Activated naive CD4-positive, alpha-beta T cell treated with anti-CD3 and anti-CD28 coated beads for 36 hours (primary cell): ENCODE measurements around the gene RPLP1. TPM values are rescaled to one million over a fixed set of nuclear protein-coding genes. Genes with fewer than 3 reads are reported as not detected.

Experiments
- CTCF ChIA-PET: fragments of 350-600 bp; sonication (Branson Sonifier 250); formaldehyde crosslinking; loops from one replicate; lab custom pipeline; 2021; ENCODE audit warnings: antibody characterized with exemption; lab: Charles Lee
- DNase-seq: peaks from one replicate; pipeline ENCODE4 v3.0.0-alpha.2; 2020
- H3K27ac Mint-ChIP-seq: one replicate; pipeline ENCODE4 v1.8.0; 2021; ENCODE audit warnings: mild to moderate bottlenecking, mixed read lengths
- H3K27me3 Mint-ChIP-seq: one replicate; pipeline ENCODE4 v1.8.0; 2021; ENCODE audit warnings: low read depth, mixed read lengths
- H3K36me3 Mint-ChIP-seq: one replicate; pipeline ENCODE4 v1.8.0; 2021; ENCODE audit warnings: low read depth, mixed read lengths
- H3K4me1 Mint-ChIP-seq: one replicate; pipeline ENCODE4 v1.8.0; 2021; ENCODE audit warnings: low read depth, mixed read lengths
- H3K4me3 Mint-ChIP-seq: one replicate; pipeline ENCODE4 v1.8.0; 2021; ENCODE audit warnings: mild to moderate bottlenecking, moderate library complexity, mixed read lengths
- H3K9me3 Mint-ChIP-seq: one replicate; pipeline ENCODE4 v1.8.0; 2021; ENCODE audit warnings: mixed read lengths
- intact Hi-C: fragments of 100-400 bp; cut with micrococcal nuclease; formaldehyde crosslinking; loops from one replicate; pipeline ENCODE4 v1.15.1; 2023
- total RNA-seq, 2 experiments: library from RNA; stranded (reverse); gene quantifications; one replicate each; pipeline ENCODE4 v1.2.3, GENCODE V29; 2021

The RPLP1 gene
- total RNA-seq, 2 experiments from 2014 or later = 2,674 to 2,950 TPM

DNA sequence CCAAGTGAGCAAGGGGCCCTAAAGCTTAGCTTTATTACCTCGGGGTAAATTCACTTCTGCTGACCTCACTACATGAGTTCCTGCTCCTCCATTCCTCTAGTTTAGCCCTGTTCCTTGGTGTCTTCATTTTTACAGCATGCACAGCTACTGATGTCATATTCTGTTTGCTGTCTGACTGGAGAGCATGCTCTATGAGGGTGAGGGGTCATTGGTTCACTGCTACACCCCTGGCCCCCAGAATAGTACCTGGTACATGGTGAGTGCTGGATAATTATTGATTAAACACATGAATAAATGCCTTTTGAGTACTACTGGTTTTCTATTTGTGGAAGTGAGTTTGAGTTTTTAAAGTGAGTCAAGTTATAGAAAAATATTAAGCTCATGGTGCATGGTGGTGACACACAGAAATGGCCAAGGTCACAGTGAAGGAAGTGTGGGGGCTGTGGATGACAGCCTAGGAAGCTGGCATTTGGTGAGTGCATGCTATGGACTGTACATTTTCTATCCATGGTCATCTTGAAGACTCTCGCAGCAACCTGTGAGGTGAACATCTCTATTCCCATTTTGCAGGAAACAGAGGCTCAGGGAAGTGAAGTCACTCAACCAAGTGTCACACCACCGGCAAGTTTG lies 34.0 kb downstream of the RPLP1 start:
- Mint-ChIP-seq H3K9me3 (no peaks in the 10 kb centered on the region), H3K27me3 (no peaks in the 10 kb centered on the region), H3K4me1 (no peaks in the 10 kb centered on the region), H3K36me3 (no peaks in the 10 kb centered on the region), H3K4me3 (no peak overlapping the region), H3K27ac (no peak overlapping the region)
- DNase-seq = no peak
- CTCF ChIA-PET = interaction anchor here (0.8 to 1.3 kb wide), 3 partner anchors 8 to 973 kb away, joined by 3 to 6 read pairs (median 4); no protein-coding TSS in a partner anchor
- intact Hi-C loops = no loop called here

- intact Hi-C loops = no loop called here
- no peaks in the 10 kb centered on the region for H3K36me3 Mint-ChIP-seq
- peaks cover 2% of the 10 kb centered on the region for H3K9me3 Mint-ChIP-seq
- no peaks in the 10 kb centered on the region for H3K4me1 Mint-ChIP-seq
- H3K27me3 Mint-ChIP-seq = no peaks in the 10 kb centered on the region
- CTCF ChIA-PET = no interaction called here
- no peak overlapping the region for H3K27ac Mint-ChIP-seq
- H3K4me3 Mint-ChIP-seq = no peak overlapping the region
- DNase-seq = no peak
Observed at GRCh38 chr15:69489073-69489571, 36.5 kb downstream of the RPLP1 start.

DNA sequence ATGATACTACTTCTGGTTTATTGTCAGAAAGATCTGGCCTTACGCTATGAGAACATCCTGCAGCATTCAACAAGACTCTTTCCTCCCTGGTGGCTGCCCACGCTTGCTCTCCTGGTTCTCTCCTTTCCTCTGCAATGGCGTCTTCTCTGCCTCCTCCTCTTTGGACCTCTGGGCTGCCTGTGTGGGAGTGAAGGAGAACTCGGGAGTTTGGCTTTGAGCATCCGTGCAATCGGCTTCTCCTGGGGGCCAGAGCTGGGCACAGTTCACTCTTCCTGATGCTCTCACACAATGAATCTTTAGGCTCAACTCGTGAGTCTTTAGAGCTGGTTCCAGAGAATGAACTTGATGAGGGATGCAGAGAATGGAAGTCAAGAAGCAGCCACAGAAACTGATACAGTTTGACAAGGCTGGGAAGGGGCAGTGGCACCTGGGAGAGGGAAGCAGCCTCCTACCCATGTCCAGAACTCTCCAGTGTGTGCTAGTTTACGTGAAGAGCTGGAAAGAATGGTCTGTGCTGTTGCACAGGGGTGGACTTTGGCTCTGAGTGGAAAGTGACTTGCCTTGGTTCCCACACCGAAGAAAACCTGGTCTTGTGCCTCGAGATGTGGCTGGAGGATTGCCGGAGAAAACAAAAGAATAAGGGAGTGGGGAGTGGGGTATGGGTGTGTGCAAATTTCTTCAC lies 37.9 kb downstream of the RPLP1 start:
- DNase-seq = no peak
- Mint-ChIP-seq H3K36me3 (no peaks in the 10 kb centered on the region), H3K4me3 (no peak overlapping the region), H3K4me1 (no peaks in the 10 kb centered on the region), H3K27me3 (no peaks in the 10 kb centered on the region), H3K9me3 (peaks cover 2% of the 10 kb centered on the region), H3K27ac (no peak overlapping the region)
- intact Hi-C loops = no loop called here
- CTCF ChIA-PET = interaction anchor here (0.9 kb wide), 1 partner anchor 14 kb away, joined by 3 read pairs; no protein-coding TSS in a partner anchor

GRCh38 chr15:69491038-69491505 lies 38.5 kb downstream of the RPLP1 start:
- CTCF ChIA-PET = interaction anchor here (0.9 kb wide), 1 partner anchor 15 kb away, joined by 3 read pairs; no protein-coding TSS in a partner anchor
- Mint-ChIP-seq H3K4me1 (no peaks in the 10 kb centered on the region), H3K9me3 (peaks cover 2% of the 10 kb centered on the region), H3K27ac (no peak overlapping the region), H3K36me3 (no peaks in the 10 kb centered on the region), H3K27me3 (no peaks in the 10 kb centered on the region), H3K4me3 (no peak overlapping the region)
- DNase-seq = no peak
- intact Hi-C loops = no loop called here

GRCh38 chr15:69493406-69493805 lies 40.8 kb downstream of the RPLP1 start:
- Mint-ChIP-seq H3K4me3 (no peak overlapping the region), H3K36me3 (no peaks in the 10 kb centered on the region), H3K27ac (no peak overlapping the region), H3K27me3 (no peaks in the 10 kb centered on the region), H3K4me1 (peaks cover 7% of the 10 kb centered on the region), H3K9me3 (peaks cover 2% of the 10 kb centered on the region)
- intact Hi-C loops = no loop called here
- CTCF ChIA-PET = interaction anchor here (1.1 to 1.3 kb wide), 3 partner anchors 9 to 17 kb away, joined by 4 to 7 read pairs (median 5); no protein-coding TSS in a partner anchor
- DNase-seq = no peak

DNA sequence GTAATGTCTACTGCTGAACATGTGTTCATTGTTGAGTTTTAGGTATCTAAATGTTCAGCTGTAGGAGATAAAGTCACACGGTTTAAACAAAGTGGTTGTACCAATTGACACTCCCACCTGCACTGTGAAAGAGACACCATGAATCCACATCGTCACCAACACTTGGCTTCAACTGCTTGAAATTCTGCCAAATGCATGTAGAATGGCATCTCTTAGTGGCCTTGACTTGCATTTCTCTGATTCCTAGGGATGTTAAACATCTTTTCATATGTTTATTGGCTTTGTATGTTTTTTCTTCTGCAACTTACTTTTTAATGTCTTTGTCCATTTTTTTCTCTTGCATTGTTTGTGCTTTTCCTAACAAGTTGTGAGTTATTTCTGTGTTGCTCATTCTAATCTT lies 43.4 kb downstream of the RPLP1 start:
- DNase-seq = no peak
- CTCF ChIA-PET = no interaction called here
- Mint-ChIP-seq H3K9me3 (peaks cover 2% of the 10 kb centered on the region), H3K4me1 (peaks cover 7% of the 10 kb centered on the region), H3K36me3 (no peaks in the 10 kb centered on the region), H3K4me3 (no peak overlapping the region), H3K27me3 (no peaks in the 10 kb centered on the region), H3K27ac (no peak overlapping the region)
- intact Hi-C loops = no loop called here

DNA sequence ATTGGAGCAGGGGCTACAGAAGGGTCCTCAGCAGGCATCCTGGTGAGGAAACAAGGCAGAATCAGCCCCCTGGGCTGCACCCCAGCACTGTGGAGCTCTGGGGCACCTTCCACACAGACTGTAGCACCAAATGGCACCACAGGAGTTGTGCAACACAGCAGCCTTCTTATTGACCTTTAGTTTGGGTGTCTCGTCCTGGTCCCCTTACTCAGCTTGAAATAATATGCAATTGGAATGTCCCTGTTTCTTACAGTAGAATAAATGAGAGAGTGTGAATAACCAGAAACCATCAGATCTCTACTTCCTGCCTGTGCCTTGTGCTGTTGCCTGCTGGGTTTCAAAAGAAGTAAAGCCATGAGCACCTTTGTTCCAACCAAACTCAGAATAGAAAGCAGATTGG lies 44.5 kb downstream of the RPLP1 start:
- H3K36me3 Mint-ChIP-seq = no peaks in the 10 kb centered on the region
- peak; percentile 16 for DNase-seq
- CTCF ChIA-PET = no interaction called here

DNA sequence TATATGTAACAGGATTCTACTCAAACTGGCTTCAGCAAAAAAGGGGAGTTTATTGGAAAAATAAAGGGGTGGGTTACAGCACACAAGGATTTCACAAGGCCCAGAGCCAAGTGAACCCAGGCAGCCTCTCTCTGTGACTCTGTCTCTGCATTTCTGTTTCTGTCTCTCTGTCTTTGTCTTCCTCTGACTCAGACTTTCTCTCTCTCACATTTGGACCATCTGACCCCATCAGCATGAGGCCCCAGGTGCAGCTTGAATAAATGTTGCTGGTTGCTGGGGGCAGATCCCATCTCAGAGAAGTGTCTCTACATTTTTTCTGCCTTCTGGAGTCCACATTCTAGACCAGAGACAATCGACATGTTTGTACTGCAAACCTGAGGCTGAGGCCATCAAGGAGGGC lies 45.0 kb downstream of the RPLP1 start:
- intact Hi-C loops = no loop called here
- DNase-seq = no peak
- Mint-ChIP-seq H3K4me1 (peaks cover 7% of the 10 kb centered on the region), H3K27me3 (no peaks in the 10 kb centered on the region), H3K4me3 (no peak overlapping the region), H3K27ac (peak overlapping the region; percentile 28), H3K9me3 (no peaks in the 10 kb centered on the region), H3K36me3 (no peaks in the 10 kb centered on the region)
- CTCF ChIA-PET = no interaction called here

More for the DNA sequence above, 44.5 kb downstream of the RPLP1 start:
- intact Hi-C loops = no loop called here
- no peaks in the 10 kb centered on the region for H3K9me3 Mint-ChIP-seq
- H3K4me3 Mint-ChIP-seq = no peak overlapping the region
- H3K27me3 Mint-ChIP-seq = no peaks in the 10 kb centered on the region
- H3K27ac Mint-ChIP-seq = peak overlapping the region; percentile 5
- peaks cover 7% of the 10 kb centered on the region for H3K4me1 Mint-ChIP-seq

DNA sequence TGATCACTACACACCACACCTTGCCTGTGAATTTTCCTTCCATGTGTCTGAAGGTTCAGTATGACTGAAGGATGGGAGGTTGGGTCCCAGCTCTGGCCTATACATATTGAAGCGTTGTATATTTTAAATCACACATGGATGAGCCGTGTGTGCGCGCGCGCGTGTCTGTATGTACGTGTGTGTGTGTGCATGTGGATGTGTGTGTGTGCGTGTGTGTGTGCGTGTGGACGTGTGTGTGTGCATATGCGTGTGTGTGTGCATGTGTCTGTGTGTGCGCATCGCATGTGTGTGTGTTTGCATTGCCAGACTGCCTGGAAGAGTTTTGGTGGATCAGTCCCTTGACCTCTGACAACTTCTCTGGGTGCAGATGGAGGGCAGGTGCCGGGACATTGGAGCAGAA lies 45.7 kb downstream of the RPLP1 start:
- H3K27me3 Mint-ChIP-seq = no peaks in the 10 kb centered on the region
- no peak overlapping the region for H3K4me3 Mint-ChIP-seq
- intact Hi-C loops = no loop called here
- no peaks in the 10 kb centered on the region for H3K36me3 Mint-ChIP-seq
- peaks cover 7% of the 10 kb centered on the region for H3K4me1 Mint-ChIP-seq
- no peak for DNase-seq
- CTCF ChIA-PET = no interaction called here
- no peak overlapping the region for H3K27ac Mint-ChIP-seq
- H3K9me3 Mint-ChIP-seq = no peaks in the 10 kb centered on the region

- intact Hi-C loops = no loop called here
- H3K27ac Mint-ChIP-seq = no peak overlapping the region
- CTCF ChIA-PET = no interaction called here
- H3K36me3 Mint-ChIP-seq = no peaks in the 10 kb centered on the region
- peaks cover 7% of the 10 kb centered on the region for H3K4me1 Mint-ChIP-seq
- H3K9me3 Mint-ChIP-seq = no peaks in the 10 kb centered on the region
- H3K27me3 Mint-ChIP-seq = no peaks in the 10 kb centered on the region
- H3K4me3 Mint-ChIP-seq = no peak overlapping the region
- no peak for DNase-seq
Observed at GRCh38 chr15:69498987-69499386, 46.4 kb downstream of the RPLP1 start.

DNA sequence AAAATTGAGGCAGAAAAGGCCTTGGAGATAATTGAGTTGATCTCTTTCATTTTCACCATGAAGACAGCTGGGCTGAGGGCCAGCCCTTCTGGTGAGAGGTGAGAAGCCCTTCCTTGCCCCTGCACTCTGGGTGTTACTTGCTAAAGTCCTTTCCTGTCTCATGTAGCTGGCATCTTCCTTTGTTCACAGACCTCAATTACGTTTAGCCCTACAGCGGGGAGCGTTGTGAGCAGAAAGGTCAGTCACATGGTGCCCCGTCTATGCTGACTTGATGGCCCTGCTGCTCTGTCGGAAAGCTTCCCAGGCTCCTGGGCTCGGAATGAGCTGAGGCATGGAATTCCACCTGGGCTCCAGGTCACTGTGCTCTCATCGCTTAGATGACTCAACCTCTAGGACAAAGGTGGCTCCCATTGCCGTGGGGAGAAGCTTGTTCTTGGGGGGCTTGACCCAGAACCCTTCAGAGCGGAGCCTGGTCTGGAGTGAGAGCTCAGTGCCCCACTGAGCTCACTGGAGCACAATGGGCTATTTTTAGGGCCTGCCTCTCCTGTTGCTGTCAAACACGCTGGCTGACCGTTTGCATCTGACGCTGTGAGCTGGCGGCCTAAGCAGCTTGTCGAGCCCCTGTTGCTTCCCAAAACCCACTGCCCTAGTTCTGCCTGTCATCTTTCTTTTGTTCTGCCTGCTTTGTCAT lies 47.0 kb downstream of the RPLP1 start:
- CTCF ChIA-PET = no interaction called here

DNA sequence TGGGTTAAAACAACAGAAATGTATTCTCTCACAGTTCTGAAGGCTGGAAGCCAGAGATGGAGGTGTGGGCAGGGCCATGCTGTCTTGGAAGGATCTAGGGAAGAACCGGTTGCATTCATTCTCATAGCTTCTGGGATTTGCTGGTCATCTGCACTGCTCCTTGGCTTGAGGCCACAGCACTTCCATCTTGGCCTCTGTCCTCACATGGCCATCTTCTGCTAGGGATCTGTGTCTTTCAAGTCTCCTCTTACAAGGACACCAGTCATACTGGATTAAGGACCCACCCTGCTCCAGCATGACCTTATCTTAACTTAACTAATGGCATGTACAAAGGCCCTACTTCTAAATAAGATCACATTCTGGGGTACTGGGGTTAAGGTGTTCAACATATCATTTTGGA lies 47.7 kb downstream of the RPLP1 start:
- no peak overlapping the region for H3K4me3 Mint-ChIP-seq
- intact Hi-C loops = no loop called here
- no peaks in the 10 kb centered on the region for H3K9me3 Mint-ChIP-seq
- H3K27me3 Mint-ChIP-seq = no peaks in the 10 kb centered on the region
- peaks cover 7% of the 10 kb centered on the region for H3K4me1 Mint-ChIP-seq
- no peak overlapping the region for H3K27ac Mint-ChIP-seq
- DNase-seq = no peak
- CTCF ChIA-PET = no interaction called here
- H3K36me3 Mint-ChIP-seq = no peaks in the 10 kb centered on the region

More for the DNA sequence above, 47.0 kb downstream of the RPLP1 start:
- no peaks in the 10 kb centered on the region for H3K9me3 Mint-ChIP-seq
- intact Hi-C loops = no loop called here
- H3K27ac Mint-ChIP-seq = no peak overlapping the region
- no peaks in the 10 kb centered on the region for H3K36me3 Mint-ChIP-seq
- H3K4me1 Mint-ChIP-seq = peaks cover 7% of the 10 kb centered on the region
- H3K27me3 Mint-ChIP-seq = no peaks in the 10 kb centered on the region
- no peak for DNase-seq
- no peak overlapping the region for H3K4me3 Mint-ChIP-seq
